ENCODE measurements around the gene SLAMF1.

The SLAMF1 gene

DNA sequence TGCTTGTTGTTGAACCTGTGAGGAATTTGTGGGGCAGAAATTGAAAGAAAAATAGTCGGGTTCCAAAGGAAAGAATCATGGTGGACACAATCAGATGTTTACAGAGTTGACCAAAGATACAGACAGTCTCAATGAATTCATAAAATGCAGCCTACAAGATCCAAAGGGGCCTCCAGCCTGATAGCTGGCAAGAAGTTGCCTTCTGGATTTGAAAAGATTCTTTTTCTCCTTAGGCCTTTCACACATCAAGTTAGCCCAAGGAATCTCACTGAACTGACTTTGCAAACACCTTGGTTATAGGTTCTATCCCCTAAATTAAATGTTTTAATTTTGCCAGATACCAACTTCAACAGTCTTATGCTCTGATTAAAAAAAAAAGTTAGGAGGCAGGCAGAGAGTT is 21.5 kb downstream of the SLAMF1 start:
- no peak for DNase-seq (ENCODE audit: low read depth in 2 of 2)

DNA sequence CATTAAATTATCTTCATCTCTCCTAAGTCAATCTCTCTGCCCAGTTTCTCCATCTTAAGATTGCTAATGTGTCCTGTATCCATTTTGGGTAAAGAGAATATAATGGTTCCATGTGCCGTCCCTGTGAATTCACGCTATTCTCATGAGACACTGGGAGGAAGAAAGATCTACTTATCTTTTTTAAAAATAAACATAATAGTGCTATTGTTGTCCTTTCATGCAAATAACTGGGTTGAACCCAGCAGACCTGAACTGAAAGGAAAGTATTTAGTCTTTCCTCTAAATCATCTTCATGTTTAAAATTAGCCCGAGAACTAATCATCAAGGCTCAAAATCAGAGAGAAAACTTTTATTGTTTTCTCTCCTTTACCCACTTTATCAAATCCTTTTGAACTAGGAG is 22.4 kb downstream of the SLAMF1 start:
- no peak for DNase-seq (ENCODE audit: low read depth in 2 of 2)

DNA sequence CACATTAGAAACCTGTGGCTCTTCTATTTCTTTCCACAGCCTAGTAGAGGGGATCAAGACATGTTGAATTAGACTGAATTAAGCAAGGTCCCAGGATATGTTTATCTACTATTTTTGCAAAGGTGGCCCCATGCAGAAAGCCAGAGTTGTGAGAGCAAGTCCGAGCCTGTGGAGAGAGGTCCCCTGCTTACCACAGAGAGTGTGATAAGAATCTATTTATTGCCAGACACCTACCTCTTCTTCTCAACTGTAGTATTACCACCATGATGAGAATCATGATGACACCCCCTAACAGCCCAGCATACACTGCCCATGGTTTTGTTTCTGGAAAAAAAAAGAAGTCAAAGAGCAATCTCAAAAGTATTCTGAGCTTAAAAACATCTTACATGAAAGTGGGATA is 23.0 kb downstream of the SLAMF1 start:
- DNase-seq (ENCODE audit: low read depth in 2 of 2): no peak

DNA sequence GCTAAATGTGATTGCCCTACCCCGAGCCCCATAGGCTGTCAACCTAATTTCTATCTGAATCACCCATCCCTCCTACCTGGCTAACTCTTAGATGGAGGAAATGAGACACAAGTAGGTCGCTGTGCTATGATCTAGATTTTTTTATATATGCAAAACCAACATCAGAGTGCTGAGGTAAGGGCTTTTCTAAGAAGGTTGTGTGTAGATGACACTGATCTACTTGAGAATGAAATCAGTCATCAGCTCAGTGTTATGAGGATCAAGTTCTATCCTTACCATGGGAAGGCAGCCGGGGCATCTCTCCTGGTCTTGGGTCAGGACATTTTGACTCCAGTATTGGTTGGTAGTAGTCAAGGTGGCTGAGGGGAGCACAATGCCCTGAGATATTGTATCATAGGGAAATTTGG is 23.6 kb downstream of the SLAMF1 start:
- DNase-seq (ENCODE audit: low read depth in 2 of 2): no peak

DNA sequence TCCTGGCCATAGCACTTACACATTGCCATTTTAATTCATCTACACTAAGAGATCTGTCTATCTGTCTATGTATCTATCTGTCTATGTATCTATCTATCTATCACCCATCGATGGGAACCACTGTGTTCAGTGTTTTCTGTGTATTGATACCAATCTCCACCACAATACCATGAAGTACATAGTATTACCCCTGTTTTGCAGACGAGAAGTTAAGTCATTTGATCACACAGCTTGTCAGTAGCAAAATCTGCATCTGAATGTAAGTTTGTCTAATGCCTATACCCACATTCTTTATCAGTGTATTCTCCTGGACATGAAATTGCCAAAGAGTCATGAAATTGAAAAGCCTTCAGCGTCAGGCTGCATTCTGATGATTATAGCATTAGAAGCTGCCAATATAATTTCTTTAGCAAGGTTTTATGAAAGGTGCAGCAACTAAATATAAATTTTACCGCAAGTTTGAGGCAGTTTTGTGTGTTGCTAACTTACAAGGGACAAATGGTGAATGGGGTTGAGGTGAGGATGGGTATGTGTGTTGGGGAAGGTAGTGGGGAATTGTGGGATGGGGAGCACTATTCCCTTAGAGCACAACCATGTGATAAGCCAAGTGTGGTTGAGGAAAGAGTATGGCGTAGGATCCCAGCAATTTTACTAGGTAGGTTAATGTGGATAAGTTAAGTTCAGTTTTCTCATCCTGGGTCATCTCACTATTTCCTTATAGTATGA is 24.2 kb downstream of the SLAMF1 start:
- DNase-seq (ENCODE audit: low read depth in 2 of 2): no peak

DNA sequence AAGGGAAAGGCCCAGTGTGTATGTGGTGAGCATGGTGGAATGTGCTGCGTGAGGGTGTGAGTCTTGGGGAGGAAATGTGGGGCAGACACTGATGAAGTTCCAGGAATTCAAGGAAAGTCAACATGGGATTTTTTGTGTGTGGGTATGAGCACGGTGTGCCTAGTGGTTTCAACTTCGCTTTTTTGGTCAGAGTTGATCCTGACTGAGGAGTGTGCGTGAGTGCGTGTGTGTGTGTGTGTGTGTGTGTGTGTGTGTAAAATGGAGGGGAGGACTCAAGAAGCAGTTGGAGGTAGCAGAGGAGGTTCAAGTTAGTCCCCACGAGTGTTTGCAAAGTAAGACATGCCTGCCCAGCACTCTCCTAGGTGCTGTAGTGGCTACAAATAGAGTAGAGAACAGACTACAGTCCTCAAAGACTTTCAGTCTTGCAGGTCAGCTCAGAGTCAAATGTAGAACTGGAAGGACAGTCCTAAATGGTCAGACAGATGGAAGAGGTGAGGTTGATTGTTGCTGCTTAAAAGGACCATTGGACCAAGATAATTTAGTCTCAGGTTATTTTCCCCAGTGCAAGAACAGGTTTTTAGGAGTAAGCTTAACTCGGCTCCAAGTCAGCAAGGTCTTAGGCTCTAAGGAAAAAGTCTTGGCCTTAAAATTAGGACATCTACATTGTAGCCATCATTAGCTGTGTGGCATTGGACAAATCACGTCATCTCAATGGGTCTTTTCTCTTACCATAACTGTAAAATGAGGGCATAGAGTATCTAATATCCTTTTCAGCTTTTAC is 25.0 kb downstream of the SLAMF1 start:
- no peak for DNase-seq (ENCODE audit: low read depth in 2 of 2)

DNA sequence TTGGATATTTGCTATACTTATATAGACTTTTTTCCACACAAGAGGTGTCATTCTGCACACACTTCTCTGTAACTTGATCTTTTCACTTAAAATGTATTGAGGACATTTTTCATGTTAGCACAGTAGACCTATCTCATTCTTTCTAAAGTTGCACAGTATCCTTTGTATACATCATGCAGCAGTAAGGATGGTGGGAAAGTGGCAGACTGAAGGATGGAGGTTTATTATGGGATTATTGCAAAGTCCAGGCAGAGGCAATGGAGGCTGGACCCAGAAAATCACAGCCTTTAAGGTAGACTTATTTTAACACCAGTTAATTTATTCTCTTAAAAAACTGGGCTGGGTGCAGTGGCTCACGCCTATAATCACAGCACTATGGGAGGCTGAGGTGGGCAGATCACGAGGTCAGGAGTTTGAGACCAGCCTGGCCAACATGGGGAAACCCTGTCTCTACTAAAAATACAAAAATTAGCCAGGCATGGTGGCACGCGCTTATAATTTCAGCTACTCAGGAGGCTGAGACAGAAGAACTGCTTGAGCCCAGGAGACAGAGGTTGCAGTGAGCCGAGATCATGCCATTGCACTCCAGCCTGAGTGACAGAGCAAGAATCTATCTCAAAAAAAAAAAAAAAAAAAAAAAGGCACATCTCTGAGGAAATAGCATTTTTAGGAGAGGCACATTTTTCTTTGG is 25.8 kb downstream of the SLAMF1 start:
- DNase-seq (ENCODE audit: low read depth in 2 of 2): no peak

DNA sequence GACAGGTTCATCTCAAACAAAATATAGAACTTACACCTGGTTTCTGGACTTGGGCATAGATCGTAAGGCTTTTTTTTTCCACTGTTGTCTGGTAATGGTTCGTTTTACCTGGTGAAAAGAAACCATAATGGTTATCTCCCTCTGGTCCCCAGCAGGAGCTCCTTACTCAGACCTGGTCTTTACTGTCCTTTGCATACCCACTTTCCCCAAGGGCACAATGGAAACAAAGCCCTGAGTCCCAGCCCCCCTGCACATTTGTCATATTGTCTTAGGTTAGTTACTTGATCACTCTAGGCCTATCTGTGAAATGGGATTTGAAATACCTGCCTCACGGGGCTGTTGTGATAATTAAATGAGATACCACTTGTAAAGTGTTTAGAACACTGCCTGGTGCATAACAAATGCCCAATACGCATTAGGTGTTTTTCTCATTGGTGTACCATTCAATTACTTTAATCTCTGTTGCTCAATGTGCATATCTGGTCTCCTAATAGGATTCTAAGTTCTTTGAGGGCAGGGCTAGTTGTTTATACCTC is 27.0 kb downstream of the SLAMF1 start:
- DNase-seq (ENCODE audit: low read depth in 2 of 2): no peak

DNA sequence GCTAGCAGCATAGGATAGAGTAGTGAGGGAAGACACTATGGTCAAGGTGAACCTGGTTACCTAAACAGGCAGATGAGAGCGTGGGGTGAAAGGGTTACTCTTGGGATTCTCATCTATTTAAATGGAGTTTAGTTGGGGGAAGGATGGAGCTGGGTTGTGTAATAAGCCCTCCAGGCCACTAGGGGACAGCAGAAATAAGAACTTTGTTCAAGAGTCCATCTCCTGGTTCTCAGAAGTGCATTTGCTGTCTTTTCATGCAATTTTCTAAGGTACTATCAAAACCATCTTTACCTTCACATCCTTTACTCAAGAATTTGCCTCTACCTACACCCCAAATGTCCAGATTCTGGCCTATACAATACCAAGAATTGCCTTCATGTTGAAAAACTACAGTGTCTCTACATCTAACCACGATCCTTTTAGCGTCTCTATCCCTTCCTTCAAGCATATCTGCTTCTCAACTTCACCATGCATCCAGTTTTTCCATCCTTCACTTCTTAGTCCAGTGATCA is 28.0 kb downstream of the SLAMF1 start:
- DNase-seq (ENCODE audit: low read depth in 2 of 2): no peak

DNA sequence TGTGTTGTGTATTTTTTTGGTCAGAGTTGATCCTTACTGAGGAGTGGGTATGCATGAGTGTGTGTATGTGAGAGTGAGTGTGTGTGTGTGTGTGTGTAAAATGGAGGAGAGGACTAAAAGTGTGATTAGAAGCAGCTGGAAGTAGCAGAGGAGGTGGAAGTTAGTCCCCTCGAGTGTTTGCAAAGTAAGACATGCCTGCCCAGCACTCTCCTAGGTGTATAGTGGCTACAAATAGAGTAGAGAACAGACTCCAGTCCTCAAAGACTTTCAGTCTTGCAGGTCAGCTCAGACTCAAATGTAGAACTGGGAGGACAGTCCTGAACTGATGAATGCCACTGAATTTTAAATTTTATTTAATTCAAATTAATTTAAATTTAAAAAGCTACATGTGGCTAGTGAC is 28.5 kb downstream of the SLAMF1 start:
- DNase-seq (ENCODE audit: low read depth in 2 of 2): no peak

DNA sequence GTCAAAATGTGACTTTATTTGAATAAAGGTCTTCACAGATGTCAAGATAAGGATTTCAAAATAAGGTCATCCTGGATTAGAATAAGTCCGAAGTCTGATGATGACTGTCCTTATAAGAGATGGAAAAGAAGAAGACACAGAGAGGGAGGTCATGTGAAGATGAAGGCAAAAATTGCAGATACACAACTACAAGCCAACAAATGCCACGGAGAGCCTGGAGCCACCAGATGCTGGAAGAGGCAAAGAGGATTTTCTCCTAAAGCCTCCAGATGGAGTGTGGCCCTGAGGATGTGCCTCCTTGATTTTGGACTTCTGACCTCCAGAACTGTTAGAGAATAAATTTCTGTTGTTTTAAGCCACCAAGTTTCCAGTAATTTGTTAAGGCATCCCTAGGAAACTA is 31.2 kb downstream of the SLAMF1 start:
- no peak for DNase-seq (ENCODE audit: low read depth in 2 of 2)

DNA sequence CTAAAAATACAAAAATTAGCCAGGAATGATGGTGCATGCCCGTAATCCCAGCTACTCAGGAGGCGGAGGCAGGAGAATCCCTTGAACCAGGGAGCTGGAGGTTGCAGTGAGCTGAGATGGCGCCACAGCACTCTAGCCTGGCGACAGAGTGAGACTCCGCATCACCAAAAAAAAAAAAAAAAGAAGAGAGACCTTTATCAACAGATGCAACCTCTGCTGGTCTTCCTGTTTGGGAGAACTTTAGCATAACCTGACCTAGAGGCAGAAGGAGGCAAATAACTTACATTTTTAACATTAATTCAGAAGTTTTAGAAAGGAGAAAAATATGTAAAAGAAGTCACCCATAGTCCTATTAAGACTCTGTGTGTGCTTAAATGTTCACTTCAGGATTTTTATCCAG is 32.4 kb downstream of the SLAMF1 start:
- no peak for DNase-seq (ENCODE audit: low read depth in 2 of 2)

DNA sequence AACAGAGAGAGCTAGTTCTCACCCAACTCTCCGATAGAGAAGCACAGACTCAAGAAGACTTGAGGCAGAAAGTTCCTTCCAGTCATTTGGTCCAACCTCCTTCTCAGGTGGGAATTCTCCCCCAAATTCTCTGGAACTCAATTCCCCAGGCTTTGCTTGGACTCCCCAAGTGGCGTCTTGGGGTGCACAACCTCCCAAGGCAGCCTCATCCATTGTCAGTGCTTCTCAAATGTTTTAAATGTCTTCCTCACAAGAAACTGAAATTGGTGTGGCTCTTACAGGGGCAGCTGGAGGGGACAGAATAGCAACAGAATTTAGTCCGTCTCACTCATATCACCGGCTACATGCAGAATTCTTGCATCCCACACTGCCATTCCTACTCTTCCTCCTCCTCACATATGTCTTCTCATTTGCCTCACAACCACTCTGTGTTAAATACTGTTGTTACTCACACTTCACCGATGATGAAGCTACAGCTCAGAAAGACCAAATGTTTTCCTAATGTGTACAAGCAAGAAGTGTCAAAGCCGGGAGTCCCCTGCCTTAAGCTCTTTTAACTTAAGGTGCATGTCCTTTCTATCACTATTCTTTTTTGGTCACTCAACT is 34.1 kb downstream of the SLAMF1 start:
- DNase-seq (ENCODE audit: low read depth in 2 of 2): no peak

DNA sequence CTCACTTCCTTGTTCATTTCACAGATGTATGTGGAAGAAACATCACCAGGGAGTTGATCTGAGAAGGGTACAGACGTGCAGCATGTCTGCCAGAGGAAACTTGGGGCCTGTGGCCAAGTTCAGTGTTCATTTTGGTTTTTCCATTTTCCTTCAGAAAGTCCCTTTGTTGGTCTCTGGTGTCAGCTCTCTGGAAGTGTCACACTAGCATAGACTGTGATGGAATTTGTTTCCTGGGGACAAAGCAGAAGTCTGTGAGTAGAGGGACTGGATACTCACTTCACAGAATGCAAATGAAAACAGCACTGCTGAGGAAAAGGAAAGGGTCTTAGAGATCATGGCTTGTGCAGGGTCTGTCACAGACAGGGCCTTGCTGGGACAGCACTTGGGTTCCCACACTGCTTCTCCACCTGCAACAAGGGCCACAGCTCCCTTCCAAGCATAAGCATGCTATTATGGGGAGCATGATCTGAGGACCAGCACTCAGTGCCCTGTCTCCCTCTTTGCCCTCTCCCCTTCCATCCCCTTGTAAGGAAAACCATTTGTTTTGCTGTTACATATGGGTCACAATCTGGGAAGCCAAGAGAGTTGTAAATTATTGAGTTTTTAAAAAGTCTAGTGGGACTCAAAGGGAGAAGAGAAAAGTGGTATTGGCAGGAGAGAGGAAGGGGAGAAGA is 36.1 kb downstream of the SLAMF1 start:
- DNase-seq (ENCODE audit: low read depth in 2 of 2): no peak

DNA sequence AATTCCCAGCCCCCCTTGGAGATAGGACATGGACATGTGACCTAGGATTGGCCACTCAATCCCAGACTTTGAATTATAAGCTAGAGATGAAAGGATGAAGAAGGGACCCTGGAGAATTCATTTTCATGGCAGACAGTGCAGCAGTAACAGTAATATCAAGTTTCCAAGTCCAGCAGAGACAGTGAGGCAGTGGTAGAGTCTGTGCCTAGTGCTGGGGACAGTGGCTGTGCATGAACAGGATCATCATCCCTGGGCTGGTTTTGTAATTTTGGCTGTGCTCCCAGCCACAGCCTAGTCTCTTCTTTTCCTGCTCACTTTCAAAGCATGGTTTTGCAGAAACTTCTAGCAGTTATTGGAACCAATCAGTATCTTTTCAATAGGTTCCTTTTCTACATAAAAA is 37.9 kb downstream of the SLAMF1 start:
- DNase-seq (ENCODE audit: low read depth in 2 of 2): no peak

DNA sequence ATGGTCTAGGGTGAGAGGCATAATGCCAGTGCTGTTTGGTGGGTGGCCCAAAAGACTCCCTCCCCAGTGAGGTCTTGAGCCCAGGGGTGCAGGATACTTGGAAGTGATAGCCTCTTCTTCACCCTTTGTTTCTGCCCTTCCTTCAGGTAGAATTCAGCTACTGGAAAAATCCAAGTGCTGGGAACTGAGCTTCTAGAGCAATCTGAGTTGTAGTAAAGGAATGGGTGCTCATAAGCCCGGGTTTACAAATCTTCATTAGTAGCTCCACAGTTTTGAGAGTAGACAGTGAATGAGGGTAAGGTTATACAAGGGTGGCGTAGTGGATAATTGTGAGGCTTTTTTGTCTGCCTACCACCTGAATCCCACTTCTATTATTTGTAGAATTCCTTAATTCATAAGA is 38.3 kb downstream of the SLAMF1 start:
- DNase-seq (ENCODE audit: low read depth in 2 of 2): no peak

DNA sequence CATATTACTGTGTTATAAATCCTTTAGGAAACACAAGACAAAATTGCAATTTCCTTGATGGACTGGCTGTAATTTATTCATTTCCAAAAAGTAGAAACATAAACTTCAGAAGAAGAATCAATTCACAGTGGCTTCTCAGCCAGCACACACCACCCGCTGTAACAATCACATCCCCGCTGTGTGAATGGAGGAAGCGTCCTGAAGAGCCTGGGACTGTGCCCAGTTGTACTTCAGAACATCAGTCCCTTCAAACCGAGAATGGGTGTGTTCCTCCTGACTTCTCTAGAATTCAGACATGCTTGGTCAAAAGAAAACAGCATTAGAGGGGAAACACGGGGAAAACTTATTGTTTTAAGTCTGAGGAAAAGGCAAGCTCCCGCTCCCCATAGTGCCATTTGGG is 38.8 kb downstream of the SLAMF1 start:
- no peak for DNase-seq (ENCODE audit: low read depth in 2 of 2)

DNA sequence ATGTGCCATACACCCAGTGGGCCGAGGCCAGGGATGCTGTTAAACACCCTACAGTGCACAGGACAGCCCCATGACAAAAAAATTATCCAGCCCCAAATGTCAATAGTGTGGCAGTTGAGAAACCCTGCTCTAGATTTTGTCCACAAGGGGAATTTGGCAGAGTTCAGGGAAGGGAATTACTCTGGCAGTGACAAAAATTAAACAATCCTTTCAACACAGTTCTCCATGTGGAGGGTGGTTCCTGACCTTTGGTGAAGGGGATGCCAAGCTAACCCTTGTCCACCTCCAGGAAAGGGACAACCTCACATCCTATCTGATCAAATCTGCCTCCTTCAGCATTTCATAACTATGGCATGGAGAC is 39.2 kb downstream of the SLAMF1 start:
- DNase-seq (ENCODE audit: low read depth in 2 of 2): no peak

DNA sequence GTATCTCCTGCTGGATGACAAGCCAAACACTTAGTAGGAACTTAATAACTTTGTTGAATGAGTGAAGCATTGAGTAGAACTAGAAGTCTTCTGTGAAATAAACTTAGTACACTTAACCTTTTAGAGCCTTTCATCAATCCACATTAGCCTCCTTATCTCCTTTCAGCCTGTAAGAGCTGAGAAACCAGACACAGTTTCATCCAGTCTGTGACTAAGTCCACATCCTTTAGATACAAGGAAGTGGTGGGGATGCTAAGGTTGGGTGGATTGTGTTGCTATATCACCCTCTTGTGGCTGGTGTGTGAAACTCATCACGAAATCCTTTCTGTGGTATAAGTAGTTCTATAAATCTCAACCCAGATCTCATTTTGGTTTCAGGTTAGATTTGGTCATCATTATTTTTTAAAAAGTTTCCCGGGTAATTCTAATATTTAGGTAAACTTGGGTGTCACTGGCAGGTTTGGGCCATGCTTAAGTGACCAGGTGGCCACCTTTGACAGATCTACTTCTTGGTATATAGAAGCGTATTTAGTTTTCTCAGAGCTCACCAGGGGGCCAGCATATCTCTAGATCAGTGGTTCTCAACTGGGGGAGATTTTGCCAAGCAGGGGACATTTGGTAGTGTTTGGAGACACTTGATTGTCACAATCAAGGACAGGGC is 39.7 kb downstream of the SLAMF1 start:
- no peak for DNase-seq (ENCODE audit: low read depth in 2 of 2)

DNA sequence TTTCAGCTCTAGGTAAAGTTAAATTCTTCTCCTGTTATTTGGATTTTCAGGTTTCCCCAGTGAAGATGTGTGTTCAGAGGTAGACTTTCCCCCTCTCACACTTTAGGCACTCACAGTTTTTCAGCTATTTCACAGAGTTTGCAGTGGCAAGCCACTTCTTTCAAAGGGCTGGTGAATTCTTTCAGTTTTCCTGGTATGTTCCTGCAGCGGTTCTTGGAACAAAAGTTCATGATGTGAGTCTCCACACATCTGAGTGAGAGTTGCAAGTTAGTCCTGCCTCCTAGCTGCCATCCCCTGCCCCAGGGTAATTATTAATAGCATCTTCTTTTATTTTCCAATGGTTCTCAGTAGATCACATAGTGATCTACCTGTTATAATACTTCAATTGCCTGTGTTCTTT is 40.2 kb downstream of the SLAMF1 start:
- no peak for DNase-seq (ENCODE audit: low read depth in 2 of 2)

Measured in stimulated activated CD8-positive, alpha-beta memory T cell treated with anti-CD3 and anti-CD28 coated beads, Interleukin-15, amount 100 ng/mL, for 48 hours (primary cell).